Natural killer cell (primary cell): ENCODE results near the gene CIROP. TPM values are rescaled to one million over a fixed set of nuclear protein-coding genes. Genes with fewer than 3 reads are reported as not detected.

Experiments
- ATAC-seq, 3 donors: fragments of 150-1000 bp in 2 of 3; fragments of 200-7000 bp in 1 of 3; cut with Tn5 transposase; 1 replicate in 1 of 3; 2 replicates in 2 of 3; pipeline ENCODE4 v1.10.0; 2021; ENCODE audit warnings: mild to moderate bottlenecking in 2 of 3, moderate library complexity in 2 of 3
- DNase-seq, 2 donors: peaks; one replicate each; pipeline versions ENCODE4 v3.0.0 to v3.0.0-alpha.2; 2013 to 2021; ENCODE audit warnings: mixed read lengths in 1 of 2
- H3K27ac ChIP-seq: one replicate; pipeline ENCODE4 v1.5.1; 2013; ENCODE audit warnings: mild to moderate bottlenecking, low read length
- H3K27me3 ChIP-seq: one replicate; pipeline ENCODE4 v1.6.1; 2013; ENCODE audit warnings: low read length; ENCODE audit not compliant: control insufficient read depth, insufficient read depth
- H3K36me3 ChIP-seq: one replicate; pipeline ENCODE4 v1.6.1; 2013; ENCODE audit warnings: low read length; ENCODE audit not compliant: control insufficient read depth, insufficient read depth
- H3K4me1 ChIP-seq: one replicate; pipeline ENCODE4 v1.6.1; 2013; ENCODE audit warnings: low read length; ENCODE audit not compliant: control insufficient read depth, insufficient read depth
- H3K4me3 ChIP-seq: one replicate; pipeline ENCODE4 v1.5.1; 2013; ENCODE audit warnings: low read length
- H3K9me3 ChIP-seq: one replicate; pipeline ENCODE4 v1.6.1; 2013; ENCODE audit warnings: low read length; ENCODE audit not compliant: control insufficient read depth, insufficient read depth
- H3K27ac Mint-ChIP-seq, 2 donors: one replicate each; pipeline ENCODE4 v1.8.0; 2022; ENCODE audit warnings: mild to moderate bottlenecking in 2 of 2, mixed read lengths in 2 of 2, moderate library complexity in 1 of 2
- H3K27me3 Mint-ChIP-seq, 2 donors: one replicate each; pipeline ENCODE4 v1.8.0; 2022; ENCODE audit warnings: low read depth in 2 of 2, mixed read lengths in 2 of 2
- H3K36me3 Mint-ChIP-seq: one replicate; pipeline ENCODE4 v1.8.0; 2022; ENCODE audit warnings: mixed read lengths
- H3K4me1 Mint-ChIP-seq, 2 donors: one replicate each; pipeline ENCODE4 v1.8.0; 2022; ENCODE audit warnings: mixed read lengths in 2 of 2
- H3K4me3 Mint-ChIP-seq: one replicate; pipeline ENCODE4 v1.8.0; 2022; ENCODE audit warnings: mild to moderate bottlenecking, moderate library complexity, mixed read lengths
- H3K9me3 Mint-ChIP-seq, 2 donors: one replicate each; pipeline ENCODE4 v1.8.0; 2022; ENCODE audit warnings: mixed read lengths in 2 of 2
- CTCF ChIP-seq: fragments of 200-600 bp; IDR thresholded peaks from one replicate; pipeline ENCODE4 v1.8.0; 2022; ENCODE audit warnings: antibody characterized with exemption
- WGBS: methylation state at CpG from one replicate; pipeline ENCODE4 v1.1.7; 2013; ENCODE audit warnings: missing lambda C conversion rate; ENCODE audit not compliant: insufficient coverage; 5-methylcytosine and 5-hydroxymethylcytosine counted together
- intact Hi-C: fragments of 100-400 bp; cut with micrococcal nuclease; formaldehyde crosslinking; loops from one replicate; pipeline ENCODE4 v1.14.2; 2022
- total RNA-seq, 4 donors: library from RNA; stranded (reverse); fragments of 120-200 nt in 1 of 4; gene quantifications; one replicate each; pipeline versions ENCODE4 v1.2.3 to v1.2.4, GENCODE V29; 2013 to 2022

Gene CIROP
- total RNA-seq, 3 donors from 2014 or later (not counting 1 experiment from before 2014, with no cell fraction given): not detected

GRCh38 chr14:23066855-23067744 lies 37.7 kb downstream of the CIROP start:
- DNase-seq (no peak), ATAC-seq (no peak)
- Mint-ChIP-seq H3K4me1 (peaks cover 27 to 37% of the 10 kb centered on the region in 2 donors), H3K27ac (no peak overlapping the region), H3K36me3 (peaks cover 10% of the 10 kb centered on the region), H3K27me3 (no peaks in the 10 kb centered on the region), H3K9me3 (no peaks in the 10 kb centered on the region), H3K4me3 (no peak overlapping the region)
- Histone ChIP-seq H3K9me3 (no peaks in the 10 kb centered on the region), H3K27ac (no peak overlapping the region), H3K4me3 (no peak overlapping the region), H3K27me3 (no peaks in the 10 kb centered on the region), H3K4me1 (peaks cover 28% of the 10 kb centered on the region), H3K36me3 (peaks cover 63% of the 10 kb centered on the region)
- WGBS: 95% methylated on average over 18 of the region's 23 CpGs
- intact Hi-C loops: no loop called here
- TF ChIP-seq CTCF: no peak

GRCh38 chr14:23066368-23066767 lies 38.4 kb downstream of the CIROP start:
- Histone ChIP-seq H3K27me3 (no peaks in the 10 kb centered on the region), H3K4me3 (no peak overlapping the region), H3K27ac (no peak overlapping the region), H3K4me1 (peaks cover 20% of the 10 kb centered on the region), H3K9me3 (no peaks in the 10 kb centered on the region), H3K36me3 (peaks cover 66% of the 10 kb centered on the region)
- DNase-seq: no peak
- no peak for ATAC-seq
- TF ChIP-seq CTCF: no peak
- 96% methylated on average over 3 of the region's 3 CpGs for WGBS
- Mint-ChIP-seq H3K27me3 (no peaks in the 10 kb centered on the region), H3K4me1 (peaks cover 21 to 30% of the 10 kb centered on the region in 2 donors), H3K9me3 (no peaks in the 10 kb centered on the region), H3K27ac (no peak overlapping the region), H3K4me3 (no peak overlapping the region), H3K36me3 (peaks cover 10% of the 10 kb centered on the region)
- intact Hi-C loops: no loop called here

GRCh38 chr14:23063601-23064000 lies 41.2 kb downstream of the CIROP start:
- H3K4me3 Mint-ChIP-seq: no peak overlapping the region
- no peaks in the 10 kb centered on the region for H3K27me3 Mint-ChIP-seq
- peaks cover 82% of the 10 kb centered on the region for H3K36me3 ChIP-seq
- intact Hi-C loops: no loop called here
- no peaks in the 10 kb centered on the region for H3K27me3 ChIP-seq
- no peak overlapping the region for H3K4me3 ChIP-seq
- H3K36me3 Mint-ChIP-seq: peaks cover 17% of the 10 kb centered on the region
- H3K27ac Mint-ChIP-seq: peak overlapping the region in 1 of 2 donors; percentile 9
- ATAC-seq (no peak), DNase-seq (no peak)
- TF ChIP-seq CTCF: no peak
- no peak overlapping the region for H3K27ac ChIP-seq
- H3K9me3 ChIP-seq: no peaks in the 10 kb centered on the region
- H3K4me1 Mint-ChIP-seq: peaks cover 1 to 14% of the 10 kb centered on the region in 2 donors
- WGBS: 91% methylated on average over 5 of the region's 5 CpGs
- H3K9me3 Mint-ChIP-seq: no peaks in the 10 kb centered on the region
- H3K4me1 ChIP-seq: peaks cover under 1% of the 10 kb centered on the region
